ENCODE results near the gene SIGLEC8. TPM values are rescaled to one million over a fixed set of nuclear protein-coding genes. Genes with fewer than 3 reads are reported as not detected.

SIGLEC8 gene
- total and polyA plus RNA-seq, 2 of the 4 experiments (the other 2 are of a cell fraction): not detected

DNA sequence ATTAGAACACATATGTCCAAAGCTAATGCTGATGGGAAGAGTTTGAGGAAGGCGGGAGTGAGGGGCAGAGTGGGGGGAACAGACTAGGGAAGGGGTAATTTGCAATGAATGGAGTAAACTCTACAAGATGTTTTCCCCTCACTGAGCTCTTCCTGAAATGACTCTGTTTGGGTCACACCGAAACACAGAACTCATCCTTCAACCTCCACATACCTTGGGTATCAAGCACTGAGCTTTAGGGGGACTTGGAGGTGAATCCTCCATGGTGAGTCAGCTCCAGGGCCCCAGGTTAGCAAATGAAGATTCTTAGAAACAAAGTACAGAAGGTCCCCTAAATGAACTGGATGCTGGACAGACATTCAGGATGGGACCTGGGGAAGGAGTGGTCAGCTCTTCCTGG, 39.5 kb downstream of the SIGLEC8 start:
- no peak overlapping the region for H4K5ac ChIP-seq (ENCODE audit: low read depth, low read length)
- in situ Hi-C loops (cut with MboI; ENCODE audit: low sequenced_read_pairs) (no loop called here), dilution Hi-C loops (cut with HindIII; ENCODE audit: low sequenced_read_pairs, unreplicated experiment) (no loop called here), intact Hi-C loops (cut with micrococcal nuclease) (no loop called here)
- no peaks in the 10 kb centered on the region for H3K27me3 ChIP-seq (ENCODE audit: control insufficient read depth, insufficient read depth, low read length)
- no peaks in the 10 kb centered on the region for H3K4me1 ChIP-seq (ENCODE audit: control insufficient read depth, insufficient read depth, low read length)
- H2AFZ ChIP-seq (replicated peaks; ENCODE audit: low read length, poor library complexity): no peak overlapping the region
- no peak overlapping the region for H4K8ac ChIP-seq (ENCODE audit: low read depth in 2 of 2, low read length in 2 of 2)
- H3K9me1 ChIP-seq (ENCODE audit: insufficient read depth, low read length): no peaks in the 10 kb centered on the region
- H3K23ac ChIP-seq (ENCODE audit: low read depth, low read length): no peak overlapping the region
- POLR2A ChIA-PET (ENCODE audit: unreplicated experiment): no interaction called here
- WGBS, 2 experiments (ENCODE audit: extremely low coverage in 2 of 2, insufficient read length in 1 of 2): no CpG with 5 or more reads among the region's 2 CpGs
- H4K20me1 ChIP-seq (ENCODE audit: insufficient read depth, low read length): no peaks in the 10 kb centered on the region
- H2BK20ac ChIP-seq (ENCODE audit: low read depth, low read length): no peak overlapping the region
- no peaks in the 10 kb centered on the region for H3K9me3 ChIP-seq (ENCODE audit: control insufficient read depth, insufficient read depth, low read length)
- CTCF ChIA-PET: interaction anchor here (1.2 kb wide), 1 partner anchor 21 kb away, joined by 3 read pairs; no protein-coding TSS in a partner anchor
- H3K27ac ChIP-seq (ENCODE audit: insufficient read depth, low read length): no peak overlapping the region
- no peaks in the 10 kb centered on the region for H3K36me3 ChIP-seq (ENCODE audit: control insufficient read depth, insufficient read depth, low read length)
- ATAC-seq (ENCODE audit: low read depth) (no peak), DNase-seq (no peak)
- H2BK15ac ChIP-seq (ENCODE audit: low read depth, low read length): no peak overlapping the region
- no peak overlapping the region for H3K4me2 ChIP-seq (ENCODE audit: low read depth, low read length)
- no peak overlapping the region for H4K91ac ChIP-seq (ENCODE audit: insufficient read depth, low read depth, low read length)
- no peak overlapping the region for H3K14ac ChIP-seq (replicated peaks; ENCODE audit: low read depth, low read length)
- no peak overlapping the region for H2AK5ac ChIP-seq (ENCODE audit: low read depth, low read length)
- H3K4ac ChIP-seq (ENCODE audit: low read depth, low read length): no peak overlapping the region
- no peak overlapping the region for H2BK5ac ChIP-seq (ENCODE audit: low read depth, low read length, poor library complexity, severe bottlenecking)
- no peak overlapping the region for H3K56ac ChIP-seq (ENCODE audit: extremely low read depth, insufficient read depth, low read length)
- H3K18ac ChIP-seq (ENCODE audit: low read depth, low read length): no peak overlapping the region
- no peak overlapping the region for H2AK9ac ChIP-seq (replicated peaks; ENCODE audit: low read depth, low read length, poor library complexity)
- H3K4me3 ChIP-seq (ENCODE audit: insufficient read depth, low read depth, low read length): no peak overlapping the region
- H2BK120ac ChIP-seq (ENCODE audit: low read depth, low read length): no peak overlapping the region
- no peaks in the 10 kb centered on the region for H3K79me1 ChIP-seq (ENCODE audit: low read depth in 1 of 2, low read length in 2 of 2)
- BruUV-seq (replicated peaks): no TSS peak
- TF ChIP-seq RCOR1 (IDR thresholded peaks at IDR 0.05; ENCODE audit: insufficient replicate concordance, low read length): no peak
- TF ChIP-seq CHD1 (IDR thresholded peaks at IDR 0.05; ENCODE audit: low read depth, low read length): no peak
- TF ChIP-seq MXI1 (IDR thresholded peaks at IDR 0.05; ENCODE audit: borderline replicate concordance, low read depth, low read length): no peak
- no peak for TF ChIP-seq CEBPB (IDR thresholded peaks at IDR 0.05; ENCODE audit: low read depth, low read length)
- TF ChIP-seq MAFK (IDR thresholded peaks at IDR 0.05; ENCODE audit: low read depth, low read length): no peak
- no peak for TF ChIP-seq SMC3 (IDR thresholded peaks at IDR 0.05; ENCODE audit: low read depth, low read length)
- no peak for TF ChIP-seq RAD21 (IDR thresholded peaks at IDR 0.05; ENCODE audit: low read length)
- TF ChIP-seq MAZ (IDR thresholded peaks at IDR 0.05; ENCODE audit: borderline replicate concordance, low read depth, low read length): no peak
- TF ChIP-seq, protein P1, sequence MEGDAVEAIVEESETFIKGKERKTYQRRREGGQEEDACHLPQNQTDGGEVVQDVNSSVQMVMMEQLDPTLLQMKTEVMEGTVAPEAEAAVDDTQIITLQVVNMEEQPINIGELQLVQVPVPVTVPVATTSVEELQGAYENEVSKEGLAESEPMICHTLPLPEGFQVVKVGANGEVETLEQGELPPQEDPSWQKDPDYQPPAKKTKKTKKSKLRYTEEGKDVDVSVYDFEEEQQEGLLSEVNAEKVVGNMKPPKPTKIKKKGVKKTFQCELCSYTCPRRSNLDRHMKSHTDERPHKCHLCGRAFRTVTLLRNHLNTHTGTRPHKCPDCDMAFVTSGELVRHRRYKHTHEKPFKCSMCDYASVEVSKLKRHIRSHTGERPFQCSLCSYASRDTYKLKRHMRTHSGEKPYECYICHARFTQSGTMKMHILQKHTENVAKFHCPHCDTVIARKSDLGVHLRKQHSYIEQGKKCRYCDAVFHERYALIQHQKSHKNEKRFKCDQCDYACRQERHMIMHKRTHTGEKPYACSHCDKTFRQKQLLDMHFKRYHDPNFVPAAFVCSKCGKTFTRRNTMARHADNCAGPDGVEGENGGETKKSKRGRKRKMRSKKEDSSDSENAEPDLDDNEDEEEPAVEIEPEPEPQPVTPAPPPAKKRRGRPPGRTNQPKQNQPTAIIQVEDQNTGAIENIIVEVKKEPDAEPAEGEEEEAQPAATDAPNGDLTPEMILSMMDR (conservative IDR thresholded peaks at IDR 0.05; ENCODE audit: low read depth, low read length): no peak
- no peak for TF ChIP-seq NFE2L2 (IDR thresholded peaks at IDR 0.05; ENCODE audit: low read depth, low read length)
- TF ChIP-seq, protein P2, sequence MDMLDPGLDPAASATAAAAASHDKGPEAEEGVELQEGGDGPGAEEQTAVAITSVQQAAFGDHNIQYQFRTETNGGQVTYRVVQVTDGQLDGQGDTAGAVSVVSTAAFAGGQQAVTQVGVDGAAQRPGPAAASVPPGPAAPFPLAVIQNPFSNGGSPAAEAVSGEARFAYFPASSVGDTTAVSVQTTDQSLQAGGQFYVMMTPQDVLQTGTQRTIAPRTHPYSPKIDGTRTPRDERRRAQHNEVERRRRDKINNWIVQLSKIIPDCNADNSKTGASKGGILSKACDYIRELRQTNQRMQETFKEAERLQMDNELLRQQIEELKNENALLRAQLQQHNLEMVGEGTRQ (IDR thresholded peaks at IDR 0.05; ENCODE audit: low read depth, low read length): no peak
- no peak for TF ChIP-seq ELK1 (IDR thresholded peaks at IDR 0.05; ENCODE audit: borderline replicate concordance, low read depth, low read length)
- TF ChIP-seq RFX5 (IDR thresholded peaks at IDR 0.05; ENCODE audit: low read depth, low read length): no peak
- TF ChIP-seq POLR2A (IDR thresholded peaks at IDR 0.05; ENCODE audit: low read depth, low read length): no peak
- no peak for TF ChIP-seq BHLHE40 (IDR thresholded peaks at IDR 0.05; ENCODE audit: low read depth, low read length)
- no peak for TF ChIP-seq FOS (IDR thresholded peaks at IDR 0.05; ENCODE audit: low read depth, low read length)
- H3K9ac ChIP-seq (ENCODE audit: low read depth, low read length): no peak overlapping the region

All from IMR-90 (cell line).